ENCODE measurements around the gene NTS. TPM values are rescaled to one million over a fixed set of nuclear protein-coding genes. Genes with fewer than 3 reads are reported as not detected.

Gene NTS
- total and polyA plus RNA-seq, 2 experiments from 2014 or later: 17.1 to 30.8 TPM

- H3K4me1 Mint-ChIP-seq: peaks cover 22% of the 10 kb centered on the region
- ATAC-seq (peak; percentile 66), DNase-seq (ENCODE audit: low spot score) (peak; percentile 45)
- H3K36me3 ChIP-seq (ENCODE audit: insufficient read depth): no peaks in the 10 kb centered on the region
- H2AFZ ChIP-seq: peak overlapping the region; percentile 30; the same call in 1 of the 2 replicates
- H3K27me3 Mint-ChIP-seq (ENCODE audit: insufficient read depth, low read depth, poor library complexity): peaks cover 4% of the 10 kb centered on the region
- H3K9me3 Mint-ChIP-seq: no peaks in the 10 kb centered on the region
- H4K20me1 ChIP-seq (replicated peaks; ENCODE audit: insufficient read depth): no peaks in the 10 kb centered on the region
- TF ChIP-seq EZH2 (IDR thresholded peaks at IDR 0.05; ENCODE audit: low read depth, unreplicated experiment) (no peak), ZNF114 (CRISPR knock-in tag; IDR thresholded peaks at IDR 0.05) (no peak)
- H3F3A ChIP-seq (replicated peaks; ENCODE audit: low read depth): no peaks in the 10 kb centered on the region
- no peaks in the 10 kb centered on the region for H3K79me2 ChIP-seq (replicated peaks; ENCODE audit: insufficient read depth)
- H3K27ac ChIP-seq (ENCODE audit: low read depth): 0 out of 2 replicates have a peak overlapping the region, but pooled peaks have one; percentile 1
- peak overlapping the region; percentile 1 for H3K4me2 ChIP-seq
- peak overlapping the region; percentile 25 for H3K4me3 Mint-ChIP-seq
- no peaks in the 10 kb centered on the region for H3K27me3 ChIP-seq (ENCODE audit: insufficient read depth)
- H3K9me2 ChIP-seq (ENCODE audit: insufficient read depth): no peaks in the 10 kb centered on the region
- peak overlapping the region; percentile 29; the same call in 1 of the 2 replicates for H3K4me3 ChIP-seq
- no peaks in the 10 kb centered on the region for H3K36me3 Mint-ChIP-seq (ENCODE audit: low read depth)
- peak overlapping the region; percentile 57 for H3K27ac Mint-ChIP-seq
- peaks cover 29% of the 10 kb centered on the region for H3K4me1 ChIP-seq (ENCODE audit: insufficient read depth)
These were observed 38.5 kb upstream of the NTS start for GRCh38 chr12:85835426-85836196.

GRCh38 chr12:85836197-85837090 lies 37.7 kb upstream of the NTS start, which contains the start of gene RASSF9:
Gene RASSF9, minus strand, starts transcription at chr12:85836409. Its CDS starts 208 bp downstream, at chr12:85836201.
- H3K4me2 ChIP-seq: peak within 1 kb of the TSS; percentile 1
- H3K27me3 ChIP-seq (ENCODE audit: insufficient read depth): no peaks in the 10 kb centered on the region
- peaks cover 29% of the 10 kb centered on the region for H3K4me1 ChIP-seq (ENCODE audit: insufficient read depth)
- H3K27me3 Mint-ChIP-seq (ENCODE audit: insufficient read depth, low read depth, poor library complexity): peaks cover 4% of the 10 kb centered on the region
- H3K9me2 ChIP-seq (ENCODE audit: insufficient read depth): no peaks in the 10 kb centered on the region
- H3K9me3 Mint-ChIP-seq: no peaks in the 10 kb centered on the region
- H3K4me3 Mint-ChIP-seq: peak within 1 kb of the TSS; percentile 25
- no peaks in the 10 kb centered on the region for H3K36me3 ChIP-seq (ENCODE audit: insufficient read depth)
- no peaks in the 10 kb centered on the region for H3K79me2 ChIP-seq (replicated peaks; ENCODE audit: insufficient read depth)
- H2AFZ ChIP-seq: peak within 1 kb of the TSS; percentile 30; the same call in 1 of the 2 replicates
- H3K27ac ChIP-seq (ENCODE audit: low read depth): 0 out of 2 replicates have a peak within 1 kb of the TSS, but pooled peaks have one; percentile 1
- ATAC-seq: peak; percentile 63
- H3F3A ChIP-seq (replicated peaks; ENCODE audit: low read depth): no peaks in the 10 kb centered on the region
- H3K4me3 ChIP-seq: peak within 1 kb of the TSS; percentile 29; the same call in 1 of the 2 replicates
- no peaks in the 10 kb centered on the region for H3K36me3 Mint-ChIP-seq (ENCODE audit: low read depth)
- H3K27ac Mint-ChIP-seq: peak within 1 kb of the TSS; percentile 57
- no peaks in the 10 kb centered on the region for H4K20me1 ChIP-seq (replicated peaks; ENCODE audit: insufficient read depth)
- DNase-seq (ENCODE audit: low spot score): peak; percentile 28
- peaks cover 22% of the 10 kb centered on the region for H3K4me1 Mint-ChIP-seq
- no peak for TF ChIP-seq STAT1 (IDR thresholded peaks at IDR 0.05; ENCODE audit: unreplicated experiment)
- TF ChIP-seq CTCF (conservative IDR thresholded peaks at IDR 0.05; ENCODE audit: low read depth in 2 of 2): no peak
- TF ChIP-seq JUNB (IDR thresholded peaks at IDR 0.05; ENCODE audit: unreplicated experiment): no peak
- TF ChIP-seq ZNF331 (CRISPR knock-in tag; IDR thresholded peaks at IDR 0.05; ENCODE audit: low read depth): no peak
- TF ChIP-seq ZNF462 (CRISPR knock-in tag; IDR thresholded peaks at IDR 0.05): no peak
- no peak for TF ChIP-seq POLR2AphosphoS5 (IDR thresholded peaks at IDR 0.05; ENCODE audit: low read depth)
- TF ChIP-seq EZH2 (IDR thresholded peaks at IDR 0.05; ENCODE audit: low read depth, unreplicated experiment): no peak
- TF ChIP-seq EZH2phosphoT487 (IDR thresholded peaks at IDR 0.05; ENCODE audit: unreplicated experiment): no peak
- TF ChIP-seq ETS1 (IDR thresholded peaks at IDR 0.05): no peak

Data from GM23338 (cell line).